DMS153 (cell line): ENCODE measurements around the gene XPR1.
"Not testable (repeated sequence)": the region's sequence is repeated elsewhere in the genome, so short reads cannot be mapped to it uniquely, and the experiment has no call there.

Experiments used
- DNase-seq: peaks from one replicate; lab custom pipeline; 2025; lab: John Stamatoyannopoulos, UW

XPR1 gene

DNA sequence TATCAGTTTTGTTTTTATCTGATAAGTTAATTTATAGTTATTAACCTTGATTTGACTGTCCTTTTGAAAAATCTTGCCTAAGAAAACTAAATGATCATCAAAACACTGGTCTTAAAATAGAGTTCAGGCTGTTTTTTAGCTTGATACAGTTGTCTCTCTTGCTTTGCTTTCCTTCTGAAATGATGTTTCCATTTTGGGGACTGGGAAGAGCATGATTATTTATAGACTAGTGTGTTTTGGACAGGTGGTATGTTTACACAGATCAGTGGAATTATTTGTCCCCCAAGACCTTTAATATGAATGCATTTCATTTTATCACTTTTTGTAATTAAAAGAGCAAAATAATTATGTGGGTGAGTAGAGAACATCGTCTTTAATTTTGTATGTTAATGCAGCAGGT is 90.8 kb downstream of the XPR1 start:
- no peak for DNase-seq

DNA sequence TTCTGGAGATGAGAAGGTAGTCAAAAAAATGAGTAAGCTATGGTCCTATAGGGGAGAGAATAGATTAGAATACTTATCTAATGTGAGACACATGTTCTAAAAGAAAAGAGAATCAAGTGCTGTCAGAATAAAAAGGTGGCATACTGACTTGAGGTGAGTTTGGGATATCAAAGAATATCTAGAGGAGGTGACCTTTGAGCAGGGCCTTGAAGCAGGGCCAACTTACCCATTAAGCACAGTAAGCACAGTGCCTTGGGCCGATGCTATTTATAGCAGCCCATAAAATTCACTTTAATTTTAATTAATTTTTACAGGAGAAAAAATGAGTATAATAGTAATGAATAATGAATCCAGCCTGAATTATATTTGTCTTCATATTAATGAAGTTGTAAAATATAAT is 92.2 kb downstream of the XPR1 start:
- no peak for DNase-seq

DNA sequence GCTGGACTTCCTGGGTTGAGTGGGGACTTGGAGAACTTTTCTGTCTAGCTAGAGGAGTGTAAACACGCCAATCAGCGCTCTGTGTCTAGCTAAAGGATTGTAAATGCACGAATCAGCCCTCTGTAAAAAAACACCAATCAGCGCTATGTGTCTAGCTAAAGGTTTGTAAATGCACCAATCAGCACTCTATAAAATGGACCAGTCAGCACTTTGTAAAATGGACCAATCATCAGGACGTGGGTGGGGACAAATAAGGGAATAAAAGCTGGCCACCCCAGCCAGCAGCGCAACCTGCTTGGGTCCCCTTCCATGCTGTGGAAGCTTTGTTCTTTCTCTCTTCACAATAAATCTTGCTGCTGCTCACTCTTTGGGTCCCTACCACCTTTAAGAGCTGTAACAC is 94.2 kb downstream of the XPR1 start:
- not testable (repeated sequence) for DNase-seq

DNA sequence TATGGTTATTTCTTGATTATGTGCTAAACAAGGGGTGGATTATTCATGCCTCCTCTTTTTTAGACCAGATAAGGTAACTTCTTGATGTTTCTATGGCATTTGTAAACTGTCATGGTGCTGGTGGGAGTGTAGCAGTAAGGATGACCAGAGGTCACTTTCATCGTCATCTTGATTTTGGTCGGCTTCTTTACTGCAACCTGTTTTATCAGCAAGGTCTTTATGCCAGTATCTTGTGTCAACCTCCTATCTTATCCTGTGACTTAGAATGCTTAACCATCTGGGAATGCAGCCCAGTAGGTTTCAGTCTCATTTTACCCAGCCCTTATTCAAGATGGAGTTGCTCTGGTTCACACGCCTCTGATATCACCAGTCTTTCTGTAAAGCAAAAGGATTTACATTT is 95.9 kb downstream of the XPR1 start:
- not testable (repeated sequence) for DNase-seq

DNA sequence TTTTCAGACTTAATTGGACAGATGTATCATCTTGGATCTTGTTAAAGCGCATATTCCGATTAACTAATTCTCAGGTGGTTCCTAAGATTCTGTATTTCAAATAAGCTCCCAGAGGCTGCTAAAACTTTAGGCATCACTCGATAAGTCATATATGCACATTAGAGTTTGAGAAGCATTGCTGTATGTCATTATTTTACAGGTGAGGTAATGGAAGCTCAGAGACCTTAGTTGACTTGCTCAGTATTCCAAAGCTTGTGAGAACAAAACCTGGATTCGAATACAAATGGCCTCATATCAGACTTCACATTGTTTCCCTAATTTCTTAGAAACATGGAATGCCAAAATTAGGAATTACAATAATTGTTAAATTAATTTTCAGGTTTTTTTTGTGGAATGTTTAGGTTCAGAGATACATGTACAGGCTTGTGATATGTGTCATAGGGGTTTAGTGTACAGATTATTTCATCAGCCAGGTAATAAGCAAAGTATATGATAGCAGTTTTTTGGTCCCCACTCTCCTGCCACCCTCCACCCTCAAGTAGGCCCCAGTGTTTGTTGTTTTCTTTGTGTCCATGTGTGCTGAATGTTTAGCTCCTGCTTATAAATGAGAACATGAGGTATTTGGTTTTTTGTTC is 96.8 kb downstream of the XPR1 start:
- no peak for DNase-seq

DNA sequence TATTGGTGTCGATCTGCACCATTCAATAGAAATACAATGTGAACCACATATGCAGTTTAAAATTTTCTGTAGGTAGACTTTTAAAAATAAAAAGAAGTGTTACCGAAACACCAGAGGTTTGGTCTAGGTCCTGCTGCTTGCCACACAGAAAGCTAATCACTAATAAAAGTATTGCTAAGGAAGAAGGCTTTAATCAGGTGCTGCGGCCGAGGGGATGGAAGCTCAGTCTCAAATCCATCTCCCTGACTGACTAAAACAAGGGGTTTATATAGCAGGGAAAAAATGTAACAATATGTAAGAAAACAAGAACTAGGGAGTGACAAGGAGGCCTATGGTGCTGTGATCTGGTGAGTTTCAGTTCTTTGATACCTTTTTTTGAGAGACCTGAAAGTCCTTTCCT is 99.3 kb downstream of the XPR1 start:
- no peak for DNase-seq

DNA sequence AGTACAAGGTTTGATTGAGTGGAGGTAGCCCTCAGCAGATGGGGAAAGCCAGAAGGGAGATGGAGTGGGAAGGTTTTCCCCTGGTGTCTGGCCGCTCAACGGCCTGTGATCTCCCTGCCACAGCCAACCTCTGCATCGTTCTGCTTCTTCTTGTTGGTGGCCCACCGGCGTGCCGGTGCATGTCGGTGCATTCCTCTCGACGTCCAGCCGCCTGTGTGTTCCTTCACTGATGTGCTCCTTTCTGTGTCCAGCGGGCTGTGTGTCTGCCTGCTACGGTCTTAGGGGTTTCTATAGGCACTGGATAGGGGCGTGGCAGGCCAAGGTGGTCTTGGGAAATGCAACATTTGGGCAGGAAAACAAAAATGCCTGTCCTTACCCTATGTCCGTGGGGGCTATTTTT is 101.0 kb downstream of the XPR1 start:
- DNase-seq: no peak

DNA sequence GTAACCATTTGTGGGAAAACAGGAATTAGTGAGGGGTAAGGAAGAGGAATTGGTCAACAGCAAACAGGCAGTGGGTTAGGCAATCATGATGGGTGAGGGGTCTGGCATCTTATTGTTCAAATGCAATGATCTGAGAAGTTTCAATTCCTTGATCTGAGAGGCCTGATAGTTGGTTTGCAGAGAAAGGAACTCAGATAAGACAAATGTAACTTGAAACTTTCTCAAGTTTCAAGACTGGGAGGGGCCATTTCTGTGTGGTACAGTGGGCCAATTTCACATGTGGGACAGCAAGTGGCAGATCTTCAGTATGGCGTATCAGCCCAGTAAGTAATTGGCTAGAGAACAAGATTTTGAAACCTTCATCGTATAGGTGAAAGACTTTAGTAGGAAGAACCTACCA is 102.5 kb downstream of the XPR1 start:
- no peak for DNase-seq

DNA sequence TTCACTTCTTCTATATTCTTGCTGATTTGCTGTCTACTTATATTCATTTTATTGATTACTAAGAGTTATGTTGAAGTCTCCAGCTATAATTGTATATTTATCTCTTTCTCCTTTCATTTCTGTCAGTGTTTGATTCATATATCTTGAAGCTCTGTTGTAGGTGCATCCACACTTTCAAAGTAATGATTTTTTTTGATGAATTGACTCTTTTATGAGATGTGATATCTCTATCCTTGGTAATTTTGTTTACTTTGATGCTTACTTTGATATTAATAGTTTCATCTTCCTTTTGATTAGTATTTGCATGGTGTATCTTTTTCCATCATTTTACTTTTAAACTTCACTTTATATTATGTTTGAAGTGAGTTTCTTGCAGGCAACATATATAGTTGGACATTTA is 110.8 kb downstream of the XPR1 start:
- DNase-seq: no peak

DNA sequence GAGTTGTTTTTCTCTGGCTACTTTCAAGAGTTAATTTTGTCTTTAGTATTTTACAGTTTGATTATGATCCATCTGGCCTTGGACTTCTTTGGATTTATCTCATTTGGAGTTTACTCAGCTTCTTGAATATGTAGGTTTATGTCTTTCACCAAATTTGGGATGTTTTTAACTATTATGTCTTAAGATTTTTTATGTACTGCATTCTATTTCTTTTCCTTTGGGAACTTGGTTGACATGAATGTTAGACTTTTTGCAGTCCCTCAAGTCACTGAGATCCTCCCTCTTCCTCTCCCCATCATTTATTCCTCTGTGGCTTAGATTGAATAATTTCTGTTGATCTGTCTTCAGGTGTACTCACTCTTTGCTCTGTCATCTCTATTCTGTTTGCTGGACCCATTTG is 112.0 kb downstream of the XPR1 start:
- no peak for DNase-seq

DNA sequence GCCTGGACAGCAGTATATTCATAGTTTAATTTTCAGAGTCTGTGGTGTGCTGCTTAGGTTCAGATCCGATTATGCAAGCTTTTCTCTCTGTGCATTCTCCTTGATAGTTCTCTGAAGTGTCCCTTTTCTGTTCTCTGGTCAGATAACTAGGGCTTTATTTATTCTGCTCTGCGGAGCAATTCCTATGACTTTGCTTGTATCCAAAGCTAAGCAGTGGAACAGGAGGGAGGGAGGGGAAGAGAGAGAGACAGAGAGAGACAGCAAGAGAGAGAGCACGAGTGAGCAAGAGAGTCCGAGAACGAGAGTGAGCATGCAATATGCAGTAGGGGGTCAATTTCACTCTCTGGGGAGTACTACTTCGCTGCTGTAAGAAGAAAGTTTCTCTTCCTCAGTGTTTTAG is 113.3 kb downstream of the XPR1 start:
- DNase-seq: no peak

DNA sequence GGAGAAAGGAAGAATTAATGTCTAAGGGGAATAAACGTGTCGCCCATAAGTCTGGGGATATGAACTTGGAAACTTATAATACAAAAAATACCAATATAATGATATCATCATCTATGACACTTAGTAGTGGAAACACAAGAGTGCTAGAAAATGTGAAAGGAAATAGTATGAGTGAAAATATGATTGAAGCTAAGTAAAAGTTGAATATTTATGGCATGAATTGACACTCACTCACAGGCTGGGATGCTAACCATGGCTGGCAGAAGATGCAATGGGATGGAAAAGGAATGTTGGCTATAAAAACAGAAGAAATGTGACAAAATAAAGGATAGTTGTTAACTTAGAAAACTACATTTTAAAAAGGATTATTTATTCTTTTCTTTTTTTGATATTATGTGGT is 120.1 kb downstream of the XPR1 start:
- no peak for DNase-seq

DNA sequence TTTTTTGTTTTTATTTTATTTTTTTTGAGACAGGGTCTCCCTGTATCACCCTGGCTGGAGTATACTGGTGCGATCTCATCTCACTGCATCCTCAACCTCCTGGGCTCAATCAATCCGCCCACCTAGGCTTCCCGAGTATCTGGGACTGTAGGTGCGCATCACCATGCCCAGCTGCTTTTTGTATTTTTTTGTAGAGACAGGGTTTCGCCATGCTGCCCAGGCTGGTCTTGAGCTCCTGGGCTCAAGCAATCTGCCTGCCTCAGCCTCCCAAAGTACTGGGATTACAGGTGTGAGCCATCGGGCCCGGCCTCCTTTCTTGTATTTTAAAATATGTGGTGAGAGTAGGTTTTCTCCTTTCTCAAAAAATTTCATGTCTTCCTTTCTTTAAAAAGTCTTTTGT is 122.6 kb downstream of the XPR1 start:
- no peak for DNase-seq

DNA sequence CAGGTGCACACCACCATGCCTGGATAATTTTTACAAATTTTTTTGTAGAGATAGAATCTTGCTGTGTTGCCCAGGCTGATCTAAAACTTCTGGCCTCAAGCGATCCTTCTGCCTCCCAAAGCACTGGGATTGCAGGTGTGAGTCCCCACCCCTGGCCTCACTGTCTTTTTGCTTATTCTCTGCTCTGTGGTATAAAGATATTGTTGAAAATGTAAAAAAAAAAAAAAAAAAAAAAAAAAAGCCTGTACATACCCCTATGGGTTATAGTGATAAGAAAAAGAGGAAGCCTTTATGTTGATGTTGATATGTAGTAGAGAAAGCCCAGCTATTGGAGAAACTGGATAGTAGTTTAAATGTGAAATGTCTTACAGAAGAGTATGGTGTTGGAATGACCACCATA is 125.8 kb downstream of the XPR1 start:
- no peak for DNase-seq

DNA sequence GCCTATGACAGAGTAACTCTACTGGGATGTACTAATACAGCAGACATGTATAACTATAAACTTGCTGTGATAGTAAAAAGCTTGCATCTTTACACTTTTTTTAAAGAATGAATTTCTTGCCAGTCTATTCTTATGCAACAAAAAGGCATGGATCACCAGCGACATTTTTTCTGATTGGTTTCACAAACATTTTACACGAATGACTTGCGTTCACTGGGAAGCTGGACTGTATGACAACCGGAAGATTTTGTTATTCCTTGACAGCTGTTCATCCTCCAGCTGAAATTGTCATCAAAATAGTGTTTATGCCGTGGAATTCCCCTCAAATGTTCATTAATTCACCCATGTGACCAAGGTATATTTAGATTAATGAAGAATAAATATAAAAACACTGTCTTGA is 131.0 kb downstream of the XPR1 start:
- DNase-seq: no peak

DNA sequence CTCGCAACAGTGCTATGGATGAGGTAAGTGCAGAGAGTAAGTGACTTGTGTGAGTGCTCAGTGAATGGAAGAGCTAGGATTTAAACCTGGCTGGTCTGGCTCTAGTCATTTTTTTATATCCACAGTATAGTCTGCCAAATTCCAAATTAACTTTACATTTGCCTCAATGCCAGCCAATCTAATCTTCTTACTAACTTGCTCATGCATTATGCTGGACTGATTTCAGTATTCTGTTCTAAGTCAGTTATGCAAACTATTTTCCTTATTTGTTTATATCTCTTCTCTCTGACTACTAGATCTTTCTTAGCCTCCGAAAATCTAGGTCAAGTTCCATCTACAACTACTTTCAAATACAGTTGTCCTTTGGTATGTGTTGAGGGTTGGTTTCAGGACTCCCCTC is 133.3 kb downstream of the XPR1 start:
- no peak for DNase-seq

DNA sequence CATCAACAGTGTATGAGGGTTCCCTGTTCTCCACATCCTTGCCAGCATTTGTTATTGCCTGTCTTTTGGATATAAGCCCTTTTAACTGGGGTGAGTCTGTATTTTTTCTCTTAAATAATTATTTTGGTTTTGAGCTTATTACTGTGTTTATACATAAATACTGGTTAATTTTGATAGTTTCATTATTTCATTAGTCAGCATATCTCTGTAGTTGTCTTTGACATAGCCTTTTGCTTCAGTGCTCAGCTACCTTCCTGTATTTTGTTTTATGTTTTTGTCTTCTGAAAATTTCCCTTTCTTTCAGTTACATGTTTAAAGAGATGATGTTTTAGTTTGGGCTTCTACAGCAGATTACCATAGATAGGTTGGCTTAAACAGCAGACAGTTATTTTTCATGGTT is 138.1 kb downstream of the XPR1 start:
- DNase-seq: no peak

DNA sequence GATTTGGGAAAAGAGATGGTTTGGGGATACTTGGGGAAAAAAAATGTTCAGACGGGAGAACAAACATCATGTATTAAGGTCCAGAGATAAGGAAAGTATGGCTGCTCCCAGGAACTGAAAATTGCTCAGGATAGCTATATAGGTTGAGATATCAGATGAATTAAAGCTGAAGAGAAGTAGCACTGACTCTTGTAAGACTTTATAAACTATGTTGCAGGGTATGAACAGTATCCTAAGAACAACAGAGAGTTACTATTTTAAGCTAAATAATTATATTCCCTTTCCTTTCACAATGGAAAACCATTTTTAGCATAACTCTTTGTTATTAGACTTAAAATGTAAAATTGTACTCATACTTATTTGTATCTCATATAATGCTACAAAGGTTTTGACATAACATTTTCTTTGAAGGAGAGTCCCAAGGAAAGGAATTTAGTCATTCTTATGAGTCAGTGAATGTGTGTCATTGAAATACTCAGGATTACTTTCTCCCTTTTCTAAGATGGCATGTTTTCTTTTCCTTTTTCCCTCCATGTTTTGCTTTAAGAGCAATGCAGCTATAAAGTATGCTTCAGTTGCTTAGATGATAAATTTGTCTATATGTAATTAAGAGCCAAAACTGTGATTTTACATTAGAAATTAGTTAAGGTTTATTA is 141.5 kb downstream of the XPR1 start:
- DNase-seq: no peak

DNA sequence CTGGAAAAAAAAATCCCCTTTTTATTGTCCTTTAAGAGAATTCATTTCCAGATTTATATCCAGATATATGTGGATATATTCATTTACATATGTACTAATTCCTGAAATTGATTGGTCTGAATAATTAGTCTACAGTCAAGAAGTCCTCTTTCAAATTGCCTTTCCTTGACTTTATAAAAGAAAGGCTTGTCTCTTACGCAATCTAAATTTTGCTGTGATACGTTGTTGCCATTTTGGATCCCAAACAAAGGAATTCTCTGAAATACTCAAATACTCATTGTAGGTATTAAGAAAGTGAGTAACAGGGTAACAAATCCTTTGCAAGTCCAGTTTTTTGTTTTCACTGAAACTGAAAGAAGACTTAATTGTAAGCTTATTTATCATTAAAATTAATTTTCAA is 144.0 kb downstream of the XPR1 start:
- no peak for DNase-seq

DNA sequence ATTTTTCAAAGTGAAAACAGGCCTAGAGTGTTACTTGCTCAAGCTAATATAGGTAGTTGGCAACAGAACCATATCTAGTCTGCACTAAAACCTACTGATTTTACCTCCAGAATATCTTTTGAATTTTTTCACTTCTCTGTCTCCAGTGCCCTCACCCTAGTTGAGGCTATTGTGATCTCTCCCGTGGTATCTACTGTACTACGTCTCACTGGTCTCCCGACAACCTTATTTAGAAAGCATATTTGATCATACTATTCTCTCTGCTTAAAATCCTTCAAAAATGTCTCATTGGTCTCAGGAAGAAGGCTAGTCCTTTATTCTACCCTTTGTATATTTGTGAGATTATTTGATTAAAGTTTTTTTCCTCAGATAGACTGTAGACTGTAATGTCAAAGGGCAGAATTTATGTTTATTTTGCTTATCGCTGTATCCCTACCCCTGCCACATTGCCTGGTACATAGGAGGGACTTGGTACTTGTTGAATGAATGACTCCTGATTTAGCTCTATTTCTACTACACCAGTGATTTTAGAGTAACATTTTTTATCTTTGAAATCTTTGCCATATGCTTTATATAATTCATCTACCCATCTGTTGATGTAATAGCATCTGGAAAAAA is 145.4 kb downstream of the XPR1 start:
- no peak for DNase-seq

DNA sequence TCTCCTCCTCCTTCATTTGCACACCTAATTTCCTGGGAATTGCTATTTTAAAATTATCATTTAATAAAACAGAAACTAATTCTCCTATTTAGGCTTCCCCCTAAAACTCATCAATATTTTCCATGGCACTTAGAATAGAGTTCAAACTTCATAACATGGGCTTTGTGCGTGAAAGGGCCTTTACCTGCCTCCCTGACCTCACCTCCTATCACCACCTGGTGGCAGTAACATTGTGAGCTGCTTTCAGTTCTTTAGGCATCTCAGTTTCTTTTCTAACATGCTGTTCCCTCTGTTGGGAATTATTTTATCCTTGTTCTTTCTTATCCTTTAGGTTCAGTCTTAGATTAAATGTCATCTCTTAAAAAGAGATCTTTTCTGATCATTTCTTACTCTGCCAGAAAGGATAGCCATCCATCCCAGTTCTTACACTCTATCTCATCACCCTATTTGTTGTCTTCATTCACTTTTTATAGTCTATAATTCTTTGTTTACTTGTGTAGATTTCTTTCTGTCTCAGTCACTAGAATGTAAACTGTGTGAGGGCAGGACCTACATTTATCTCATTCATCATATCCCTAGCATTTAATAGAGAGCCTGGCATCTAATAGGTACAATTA is 147.1 kb downstream of the XPR1 start:
- DNase-seq: no peak

DNA sequence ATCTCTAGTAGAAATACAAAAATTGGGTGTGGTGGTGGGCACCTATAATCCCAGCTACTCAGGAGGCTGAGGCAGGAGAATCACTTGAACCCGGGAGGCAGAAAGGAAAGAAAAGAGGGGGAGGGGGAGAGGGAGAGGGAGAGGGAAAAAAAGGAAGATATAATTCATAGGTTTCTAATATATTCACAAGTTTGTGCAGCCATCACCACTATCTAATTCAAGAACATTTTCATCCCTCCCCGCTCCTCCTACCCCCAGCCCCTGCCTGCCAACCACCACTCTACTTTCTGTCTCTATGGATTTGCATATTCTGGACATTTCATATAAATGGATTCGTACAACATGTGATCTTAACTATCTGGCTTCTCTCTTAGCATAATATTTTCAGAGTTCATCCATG is 147.8 kb downstream of the XPR1 start:
- DNase-seq: no peak

DNA sequence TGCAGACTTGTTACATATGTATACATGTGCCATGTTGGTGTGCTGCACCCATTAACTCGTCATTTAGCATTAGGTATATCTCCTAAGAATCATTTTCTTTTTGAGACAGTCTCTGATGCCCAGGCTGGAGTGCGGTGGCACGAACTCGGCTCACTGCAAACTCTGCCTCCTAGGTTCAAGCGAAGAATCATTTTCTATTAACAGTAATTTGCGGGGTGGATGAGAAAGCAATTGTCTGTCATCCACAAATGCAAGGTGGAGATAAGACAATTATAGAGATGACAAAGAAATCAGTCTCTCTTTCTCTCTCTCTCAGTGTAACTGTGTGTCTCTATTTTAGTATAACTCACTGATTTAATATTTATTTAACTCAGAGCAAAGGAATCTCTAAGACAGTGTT is 149.9 kb downstream of the XPR1 start:
- no peak for DNase-seq
